Middle frontal gyrus (tissue), 1 donor: ENCODE results near the gene HSPB7.
"Not testable (repeated sequence)": the region's sequence is repeated elsewhere in the genome, so short reads cannot be mapped to it uniquely, and the experiment has no call there.

Experiments
- DNase-seq: peaks from one replicate; pipeline ENCODE4 v3.0.0-alpha.2; 2015; ENCODE audit warnings: low spot score; ENCODE audit errors: extremely low spot score

HSPB7 gene

DNA sequence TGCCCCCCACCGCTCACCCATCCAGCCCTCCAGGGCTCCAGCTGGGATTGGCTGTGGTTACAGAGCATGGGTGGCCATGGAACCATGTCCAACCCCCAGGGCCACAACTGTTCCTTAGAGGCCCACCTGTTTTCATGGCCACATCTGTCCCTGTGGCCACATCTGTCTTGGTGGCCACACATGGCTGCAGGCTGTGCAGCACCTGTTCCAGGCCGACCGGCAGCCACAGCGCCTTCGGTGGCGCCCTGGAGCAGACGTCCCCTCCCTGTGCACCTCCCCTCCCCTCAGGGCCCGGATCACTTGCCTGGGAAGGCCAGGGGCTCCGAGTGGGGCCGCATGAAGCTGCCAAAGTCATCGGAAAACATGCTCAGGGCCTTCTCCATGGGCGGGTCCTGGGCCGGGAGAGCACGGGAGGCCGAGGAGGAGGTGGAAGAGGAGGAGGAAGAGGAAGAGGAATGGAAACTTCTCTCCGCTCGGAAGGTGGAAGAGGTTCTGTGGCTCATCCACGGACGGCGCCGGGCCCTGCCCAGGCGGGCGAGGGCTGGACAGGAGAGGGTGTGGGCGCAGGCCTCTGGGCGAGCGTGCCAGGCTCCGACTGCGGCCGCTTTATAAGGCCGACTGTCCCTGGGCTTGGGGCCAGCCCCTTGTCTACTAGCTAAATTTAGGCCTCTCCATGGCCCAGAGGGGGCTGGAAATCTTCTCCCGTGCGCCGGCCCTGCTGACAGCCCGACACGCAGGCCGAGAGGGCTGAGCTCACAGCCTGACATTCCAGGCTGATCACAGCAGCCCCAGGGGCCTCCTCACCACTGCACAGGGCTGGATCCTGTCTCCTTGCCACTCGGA, at the start of gene HSPB7:
Gene HSPB7, minus strand, starts transcription at position 583 of the 843 bp plus-strand sequence. Its CDS starts 80 bp downstream, at position 503.
- no peak for DNase-seq

- no peak for DNase-seq
These were observed 49.4 kb upstream of the HSPB7 start for GRCh38 chr1:16067127-16067768.

DNA sequence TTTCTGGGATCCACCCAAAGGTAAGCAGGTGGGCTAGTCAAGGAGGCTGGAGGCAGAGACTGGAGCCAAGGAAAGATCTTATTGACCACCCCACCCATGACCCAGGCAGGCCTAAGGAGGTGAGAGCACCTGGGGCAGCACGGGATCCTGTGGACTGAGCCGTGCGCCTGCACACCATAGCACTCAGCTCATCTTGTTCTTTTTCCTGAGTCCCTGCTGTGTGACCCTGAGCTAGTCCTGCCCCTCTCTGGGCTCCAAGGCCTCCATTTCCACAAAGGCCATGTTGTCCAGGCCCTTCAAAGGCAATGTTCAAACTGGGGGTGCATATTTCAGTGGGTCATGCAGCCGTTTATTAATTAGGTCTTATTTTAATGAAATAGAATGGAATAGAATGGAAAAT, 48.4 kb upstream of the HSPB7 start:
- no peak for DNase-seq

DNA sequence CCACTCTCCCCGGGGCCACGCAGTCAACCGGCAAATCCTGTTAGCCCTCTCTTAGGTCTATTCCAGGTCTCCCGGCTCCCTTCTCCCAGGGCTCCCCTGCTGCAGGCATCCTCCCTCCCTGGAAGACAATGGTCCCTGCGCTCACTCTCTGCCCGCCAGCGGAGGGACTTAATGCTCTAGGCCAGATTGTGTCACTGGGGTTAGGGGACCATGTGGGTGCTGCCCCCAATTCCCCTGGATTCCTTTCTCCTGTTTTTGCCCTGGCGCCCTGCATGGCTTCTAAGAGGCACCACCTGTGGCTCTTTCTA, 47.4 kb upstream of the HSPB7 start:
- DNase-seq: no peak

GRCh38 chr1:16064536-16065268, 46.9 kb upstream of the HSPB7 start:
- no peak for DNase-seq

GRCh38 chr1:16063921-16064320, 46.1 kb upstream of the HSPB7 start:
- DNase-seq: no peak

GRCh38 chr1:16063226-16063829, 45.5 kb upstream of the HSPB7 start:
- DNase-seq: no peak

- not testable (repeated sequence) for DNase-seq
These were observed 44.8 kb upstream of the HSPB7 start for GRCh38 chr1:16062687-16063075.

DNA sequence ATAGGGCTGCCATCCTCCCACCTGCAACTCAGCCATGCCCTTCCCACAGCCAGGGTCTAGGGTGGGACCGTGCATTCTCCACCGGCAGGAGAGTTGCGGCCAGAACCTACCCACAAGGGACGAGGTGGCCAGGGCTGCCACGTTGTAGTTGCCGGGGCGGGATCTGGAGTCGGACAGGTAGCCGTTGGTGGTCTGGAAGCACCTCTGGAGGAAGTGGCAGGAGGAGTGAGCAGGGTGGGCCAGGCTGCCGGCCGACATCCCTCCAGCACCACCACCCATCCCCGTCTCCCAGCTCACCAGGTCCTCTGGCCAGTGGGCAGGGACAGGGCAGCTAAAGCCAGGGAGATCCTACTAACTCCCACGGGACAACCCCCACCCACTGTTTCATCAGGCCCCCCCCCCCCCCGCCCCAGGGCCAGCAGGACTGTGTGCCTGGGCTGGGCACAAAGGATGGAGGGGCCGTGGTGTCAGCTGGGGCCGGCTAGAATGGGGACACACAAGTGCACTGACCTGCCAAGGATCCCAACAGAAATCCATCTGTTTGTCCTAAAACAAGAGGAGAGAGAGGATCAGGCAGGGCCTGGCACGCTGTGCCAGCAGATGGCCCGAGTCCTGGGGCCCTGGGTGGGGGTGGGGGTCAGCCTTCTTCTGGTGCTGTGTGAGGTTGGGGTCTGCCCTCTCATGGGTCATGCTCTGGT, 44.3 kb upstream of the HSPB7 start:
- not testable (repeated sequence) for DNase-seq

DNA sequence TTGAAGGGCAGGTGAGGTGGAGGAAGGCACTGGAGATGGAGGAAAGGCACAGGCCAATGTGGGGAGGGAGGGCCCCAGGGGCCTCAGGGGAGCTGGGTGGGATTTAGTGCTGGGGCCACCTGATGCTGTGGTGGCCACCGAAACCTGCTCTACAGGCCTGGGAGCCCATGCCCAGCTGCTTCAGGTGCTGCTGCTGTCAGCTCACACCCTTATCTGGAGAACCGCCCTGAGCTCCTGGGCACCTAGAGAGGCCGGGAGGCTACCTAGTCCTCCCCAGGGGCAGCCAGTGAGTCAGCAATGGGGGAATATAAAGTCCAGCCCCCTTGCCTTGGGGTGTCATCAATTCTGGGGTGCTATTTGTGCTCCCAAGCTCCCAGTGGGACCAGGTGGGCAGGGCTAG, 43.4 kb upstream of the HSPB7 start:
- DNase-seq: no peak

GRCh38 chr1:16058394-16059120, 40.7 kb upstream of the HSPB7 start:
- DNase-seq: not testable (repeated sequence)

GRCh38 chr1:16057314-16057915, 39.6 kb upstream of the HSPB7 start:
- DNase-seq: not testable (repeated sequence)

GRCh38 chr1:16056521-16056912, 38.7 kb upstream of the HSPB7 start:
- not testable (repeated sequence) for DNase-seq

DNA sequence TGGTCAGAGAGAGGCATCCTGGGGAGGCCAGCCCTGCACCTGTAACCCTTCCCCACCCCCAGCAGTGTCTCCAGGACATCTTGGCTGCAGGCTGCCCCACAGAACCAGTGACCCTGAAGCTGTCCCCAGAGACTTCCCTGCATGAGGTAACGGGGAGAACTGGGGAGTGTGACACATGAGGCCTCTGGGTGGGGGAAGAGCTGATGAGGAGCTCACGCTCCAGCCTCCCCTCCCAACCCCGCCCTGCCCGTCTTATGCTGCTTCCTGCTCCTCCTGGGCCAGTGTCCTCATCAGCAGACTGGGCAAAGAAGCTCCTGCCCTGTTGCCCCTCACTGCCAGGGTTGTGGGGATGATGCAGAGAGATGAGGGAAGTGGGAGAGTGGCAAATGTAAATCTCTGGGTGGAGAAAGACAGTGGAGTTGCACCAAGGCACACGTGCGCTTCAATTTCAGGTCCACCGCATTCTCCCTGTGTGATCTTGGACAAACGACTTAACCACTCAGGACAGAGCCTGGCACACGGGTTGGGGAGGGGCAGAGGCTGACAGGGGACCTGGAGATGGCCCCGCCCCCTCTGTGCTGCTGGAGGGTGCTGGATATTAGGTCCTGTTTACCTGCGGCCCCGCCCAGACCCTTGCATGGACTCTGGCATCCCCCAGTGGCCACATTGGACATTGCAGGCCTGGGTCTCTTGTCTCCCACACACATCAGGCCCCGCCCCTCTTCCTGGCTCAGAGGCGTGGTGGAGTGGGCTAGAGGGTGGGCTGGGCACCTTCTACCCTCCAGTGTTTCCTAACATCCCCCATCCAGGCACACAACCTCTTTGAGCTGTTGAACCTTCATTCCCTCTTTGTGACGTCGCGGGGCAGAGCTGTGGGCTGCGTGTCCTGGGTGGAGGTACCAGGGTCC, 38.0 kb upstream of the HSPB7 start:
- peak; percentile 43 for DNase-seq

- DNase-seq: no peak
These were observed 37.0 kb upstream of the HSPB7 start for GRCh38 chr1:16054598-16055540.

DNA sequence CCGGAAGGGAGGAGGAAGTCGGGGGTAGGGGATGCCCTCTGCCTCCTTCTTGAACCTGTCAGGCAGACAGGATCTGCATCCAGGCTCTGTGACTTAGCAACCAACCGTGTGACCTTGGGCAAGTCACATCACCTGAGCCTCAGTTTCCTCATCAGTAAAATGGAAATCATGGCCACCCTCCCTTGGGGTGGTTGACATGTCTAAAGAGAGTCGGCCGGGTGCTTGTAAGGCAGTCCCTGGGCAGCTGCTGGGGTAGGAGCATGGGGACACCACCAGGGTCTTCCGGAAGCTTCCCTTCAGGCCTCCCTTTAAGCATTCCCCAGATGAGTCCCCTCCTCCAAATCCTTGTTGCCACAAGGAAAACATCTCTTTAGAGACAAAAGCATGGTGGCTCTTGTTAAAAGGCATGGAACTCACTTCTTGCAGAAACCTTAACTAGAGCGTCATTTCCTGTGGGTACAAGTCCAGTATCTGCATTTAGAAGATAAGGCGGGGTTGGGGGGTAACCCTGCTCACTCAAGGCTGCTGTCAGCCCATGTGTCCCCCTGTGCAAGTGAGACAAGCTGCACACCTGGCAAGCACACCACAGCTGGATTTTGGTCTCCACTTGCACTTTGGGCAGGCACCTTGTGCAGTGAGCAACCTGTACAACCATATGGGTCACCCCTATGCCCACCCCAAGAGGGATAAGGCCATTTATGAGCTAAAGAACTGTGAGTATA, 36.1 kb upstream of the HSPB7 start:
- DNase-seq: no peak

GRCh38 chr1:16051949-16052348, 34.1 kb upstream of the HSPB7 start:
- DNase-seq: not testable (repeated sequence)
